DOHH2 (cell line): ENCODE data around the gene SYNGAP1.

Source experiments
- EZH2phosphoT487 ChIP-seq: fragments of 200-600 bp; sonication (generic); IDR thresholded peaks from 2 replicates; pipeline ENCODE4 v1.6.1; 2017; ENCODE audit warnings: borderline replicate concordance, mild to moderate bottlenecking, antibody characterized with exemption, low read length, moderate library complexity, mixed read lengths
- TF ChIP-seq, protein P1 (sequence below): fragments of 200-600 bp; sonication (generic); IDR thresholded peaks from one replicate; pipeline ENCODE4 v1.5.1; 2014; ENCODE audit warnings: antibody characterized with exemption, mild to moderate bottlenecking, low read depth, low read length; ENCODE audit not compliant: poor library complexity, severe bottlenecking

DNA sequence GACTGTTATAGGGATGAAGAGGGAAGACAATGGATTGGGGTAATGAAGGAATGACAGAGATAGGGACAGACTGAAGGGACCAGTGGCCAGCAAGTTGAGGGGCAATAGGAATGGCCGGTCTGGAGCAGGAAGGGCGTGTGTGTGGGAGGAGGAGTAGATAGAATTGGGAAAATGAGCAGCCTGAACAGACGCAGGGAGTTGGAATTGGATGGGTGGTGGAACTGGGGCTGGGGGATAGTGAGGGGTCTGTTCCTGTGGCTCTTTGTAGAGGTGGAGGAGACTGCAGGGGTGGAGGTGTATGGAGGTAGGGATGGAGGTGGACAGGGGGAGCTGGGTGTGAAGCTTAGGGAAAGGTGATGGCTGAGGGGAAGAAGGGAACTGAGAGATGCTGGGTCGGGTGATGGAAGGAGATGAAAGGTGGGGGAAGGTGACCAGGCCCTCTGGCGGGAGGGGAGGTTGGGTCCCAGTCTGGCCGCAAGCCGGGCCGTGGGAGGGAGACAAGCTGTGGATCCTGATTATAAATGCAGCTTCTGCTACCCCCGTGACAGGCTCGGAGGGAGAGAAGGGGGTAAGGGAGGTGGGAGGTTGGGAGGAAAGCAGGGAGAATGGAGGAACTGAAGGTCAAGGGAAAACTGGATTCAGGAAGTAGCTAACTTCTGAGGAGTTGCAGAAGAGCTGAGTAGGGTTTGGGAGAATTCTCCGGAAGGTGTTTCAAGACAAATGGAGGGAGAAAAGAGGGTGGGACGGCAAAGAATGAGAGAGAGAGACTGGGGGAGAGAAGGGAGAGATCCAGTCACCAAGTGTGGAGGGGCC is 5.2 kb downstream of the SYNGAP1 start:
- TF ChIP-seq, protein P1, sequence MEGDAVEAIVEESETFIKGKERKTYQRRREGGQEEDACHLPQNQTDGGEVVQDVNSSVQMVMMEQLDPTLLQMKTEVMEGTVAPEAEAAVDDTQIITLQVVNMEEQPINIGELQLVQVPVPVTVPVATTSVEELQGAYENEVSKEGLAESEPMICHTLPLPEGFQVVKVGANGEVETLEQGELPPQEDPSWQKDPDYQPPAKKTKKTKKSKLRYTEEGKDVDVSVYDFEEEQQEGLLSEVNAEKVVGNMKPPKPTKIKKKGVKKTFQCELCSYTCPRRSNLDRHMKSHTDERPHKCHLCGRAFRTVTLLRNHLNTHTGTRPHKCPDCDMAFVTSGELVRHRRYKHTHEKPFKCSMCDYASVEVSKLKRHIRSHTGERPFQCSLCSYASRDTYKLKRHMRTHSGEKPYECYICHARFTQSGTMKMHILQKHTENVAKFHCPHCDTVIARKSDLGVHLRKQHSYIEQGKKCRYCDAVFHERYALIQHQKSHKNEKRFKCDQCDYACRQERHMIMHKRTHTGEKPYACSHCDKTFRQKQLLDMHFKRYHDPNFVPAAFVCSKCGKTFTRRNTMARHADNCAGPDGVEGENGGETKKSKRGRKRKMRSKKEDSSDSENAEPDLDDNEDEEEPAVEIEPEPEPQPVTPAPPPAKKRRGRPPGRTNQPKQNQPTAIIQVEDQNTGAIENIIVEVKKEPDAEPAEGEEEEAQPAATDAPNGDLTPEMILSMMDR, result no peak
- no peak for TF ChIP-seq EZH2phosphoT487
